ENCODE results near the gene HPS4. TPM values are rescaled to one million over a fixed set of nuclear protein-coding genes. Genes with fewer than 3 reads are reported as not detected.
"Not testable (repeated sequence)": the region's sequence is repeated elsewhere in the genome, so short reads cannot be mapped to it uniquely, and the experiment has no call there.

The HPS4 gene
- total RNA-seq (2014; rRNA removed; shearing (Covaris generic)) (27.1 and 27.6 TPM in 2 replicates), polyA plus RNA-seq (2016; fragmentation: Nextera tagmentation; extraction: Ambion mirVana) (16.2 and 17.2 TPM in 2 replicates)

- WGBS, 2 experiments (ENCODE audit: low coverage in 1 of 2, low lambda C conversion rate in 2 of 2, missing lambda C conversion rate in 2 of 2): 1 to 2% methylated on average over 48 to 77 of the region's 85 CpGs
- H3K9ac ChIP-seq: peak within 1 kb of the TSS; percentile 97
- no peaks in the 10 kb centered on the region; the same call in 1 of the 2 replicates for H3F3A ChIP-seq (ENCODE audit: insufficient read depth)
- in situ Hi-C loops (cut with MboI): no loop called here
- H3K4me2 ChIP-seq (ENCODE audit: unreplicated experiment): peak within 1 kb of the TSS; percentile 99
- H3K27me3 ChIP-seq (replicated peaks; ENCODE audit: insufficient read depth): no peaks in the 10 kb centered on the region
- H2AFZ ChIP-seq: peak within 1 kb of the TSS; percentile 85
- peaks cover 20% of the 10 kb centered on the region for H3K4me1 ChIP-seq (ENCODE audit: insufficient read depth)
- no peak for TF ChIP-seq EZH2 (IDR thresholded peaks at IDR 0.05; ENCODE audit: insufficient read depth, poor library complexity, severe bottlenecking)
- TF ChIP-seq EZH2phosphoT487 (IDR thresholded peaks at IDR 0.05; ENCODE audit: insufficient read depth, low read depth): no peak
- H3K36me3 ChIP-seq (ENCODE audit: low read depth): no peaks in the 10 kb centered on the region
- no peaks in the 10 kb centered on the region for H3K9me2 ChIP-seq (ENCODE audit: insufficient read depth)
- peak within 1 kb of the TSS; percentile 80 for H3K27ac ChIP-seq
- peak within 1 kb of the TSS; percentile 81 for H3K4me3 ChIP-seq
- no peaks in the 10 kb centered on the region for H3K9me3 ChIP-seq (ENCODE audit: low read depth)
- peak; percentile 95 for DNase-seq
- H4K20me1 ChIP-seq (ENCODE audit: insufficient read depth): no peaks in the 10 kb centered on the region
- peaks cover 63% of the 10 kb centered on the region for H3K79me2 ChIP-seq (ENCODE audit: insufficient read depth)
These were observed at the start of gene HPS4, which contains the start of gene SRRD for GRCh38 chr22:26483439-26484359. HPS4 (minus strand) TSS chr22:26483783; CDS start chr22:26481762, 2,021 bp downstream. SRRD (plus strand) TSS chr22:26483877; CDS start chr22:26483891, 14 bp downstream.

GRCh38 chr22:26529345-26529744 is 45.8 kb upstream of the HPS4 start:
- Histone ChIP-seq H3K79me2 (ENCODE audit: insufficient read depth) (no peaks in the 10 kb centered on the region), H3K9me3 (ENCODE audit: low read depth) (no peaks in the 10 kb centered on the region), H3K9ac (no peak overlapping the region), H3F3A (ENCODE audit: insufficient read depth) (no peaks in the 10 kb centered on the region), H3K4me2 (ENCODE audit: unreplicated experiment) (no peak overlapping the region), H3K36me3 (ENCODE audit: low read depth) (peaks cover 13% of the 10 kb centered on the region), H3K27me3 (replicated peaks; ENCODE audit: insufficient read depth) (no peaks in the 10 kb centered on the region), H3K4me1 (ENCODE audit: insufficient read depth) (no peaks in the 10 kb centered on the region), H3K27ac (no peak overlapping the region), H2AFZ (no peak overlapping the region), H3K9me2 (ENCODE audit: insufficient read depth) (no peaks in the 10 kb centered on the region), H4K20me1 (ENCODE audit: insufficient read depth) (no peaks in the 10 kb centered on the region), H3K4me3 (no peak overlapping the region)
- no peak for TF ChIP-seq EZH2 (IDR thresholded peaks at IDR 0.05; ENCODE audit: insufficient read depth, poor library complexity, severe bottlenecking)
- TF ChIP-seq EZH2phosphoT487 (IDR thresholded peaks at IDR 0.05; ENCODE audit: insufficient read depth, low read depth): no peak
- DNase-seq: peak; percentile 55
- in situ Hi-C loops (cut with MboI): no loop called here
- WGBS, 2 experiments (ENCODE audit: low coverage in 1 of 2, low lambda C conversion rate in 2 of 2, missing lambda C conversion rate in 2 of 2): 64 to 66% methylated on average over 2 of the region's 2 CpGs

GRCh38 chr22:26528518-26528917 is 44.9 kb upstream of the HPS4 start:
- H3K4me3 ChIP-seq; H3K9ac ChIP-seq; H3K4me1 ChIP-seq (ENCODE audit: insufficient read depth); H3K9me3 ChIP-seq (ENCODE audit: low read depth); H3K4me2 ChIP-seq (ENCODE audit: unreplicated experiment); H2AFZ ChIP-seq; in situ Hi-C loops (cut with MboI); H3F3A ChIP-seq (ENCODE audit: insufficient read depth); H3K27me3 ChIP-seq (replicated peaks; ENCODE audit: insufficient read depth); H3K9me2 ChIP-seq (ENCODE audit: insufficient read depth); H3K27ac ChIP-seq; H3K79me2 ChIP-seq (ENCODE audit: insufficient read depth); DNase-seq; H4K20me1 ChIP-seq (ENCODE audit: insufficient read depth): not testable (repeated sequence)
- WGBS, 2 experiments (ENCODE audit: low coverage in 1 of 2, low lambda C conversion rate in 2 of 2, missing lambda C conversion rate in 2 of 2): 86 to 89% methylated on average over 9 of the region's 9 CpGs
- H3K36me3 ChIP-seq (ENCODE audit: low read depth): peaks cover 13% of the 10 kb centered on the region

- Histone ChIP-seq H3K4me3 (no peak overlapping the region), H3K9me2 (ENCODE audit: insufficient read depth) (no peaks in the 10 kb centered on the region), H4K20me1 (ENCODE audit: insufficient read depth) (no peaks in the 10 kb centered on the region), H3K4me1 (ENCODE audit: insufficient read depth) (no peaks in the 10 kb centered on the region), H3K79me2 (ENCODE audit: insufficient read depth) (no peaks in the 10 kb centered on the region), H3K27me3 (replicated peaks; ENCODE audit: insufficient read depth) (no peaks in the 10 kb centered on the region), H3F3A (ENCODE audit: insufficient read depth) (no peaks in the 10 kb centered on the region), H3K9ac (no peak overlapping the region), H3K27ac (no peak overlapping the region), H3K4me2 (ENCODE audit: unreplicated experiment) (no peak overlapping the region), H3K9me3 (ENCODE audit: low read depth) (no peaks in the 10 kb centered on the region), H3K36me3 (ENCODE audit: low read depth) (peaks cover 13% of the 10 kb centered on the region), H2AFZ (no peak overlapping the region)
- DNase-seq: no peak
- in situ Hi-C loops (cut with MboI): no loop called here
- TF ChIP-seq EZH2 (IDR thresholded peaks at IDR 0.05; ENCODE audit: insufficient read depth, poor library complexity, severe bottlenecking) (no peak), EZH2phosphoT487 (IDR thresholded peaks at IDR 0.05; ENCODE audit: insufficient read depth, low read depth) (no peak)
- WGBS, 2 experiments (ENCODE audit: low coverage in 1 of 2, low lambda C conversion rate in 2 of 2, missing lambda C conversion rate in 2 of 2): 93% methylated on average over 15 of the region's 15 CpGs
These were observed 44.2 kb upstream of the HPS4 start for GRCh38 chr22:26527574-26528465.
